CD4-positive, alpha-beta T cell treated with Interferon gamma for 1 hour (primary cell): ENCODE measurements around the gene CDIP1.
"Not testable (repeated sequence)": the region's sequence is repeated elsewhere in the genome, so short reads cannot be mapped to it uniquely, and the experiment has no call there.

Source experiments
- DNase-seq: peaks from one replicate; pipeline ENCODE4 v3.0.0-alpha.2; 2020

Gene CDIP1

DNA sequence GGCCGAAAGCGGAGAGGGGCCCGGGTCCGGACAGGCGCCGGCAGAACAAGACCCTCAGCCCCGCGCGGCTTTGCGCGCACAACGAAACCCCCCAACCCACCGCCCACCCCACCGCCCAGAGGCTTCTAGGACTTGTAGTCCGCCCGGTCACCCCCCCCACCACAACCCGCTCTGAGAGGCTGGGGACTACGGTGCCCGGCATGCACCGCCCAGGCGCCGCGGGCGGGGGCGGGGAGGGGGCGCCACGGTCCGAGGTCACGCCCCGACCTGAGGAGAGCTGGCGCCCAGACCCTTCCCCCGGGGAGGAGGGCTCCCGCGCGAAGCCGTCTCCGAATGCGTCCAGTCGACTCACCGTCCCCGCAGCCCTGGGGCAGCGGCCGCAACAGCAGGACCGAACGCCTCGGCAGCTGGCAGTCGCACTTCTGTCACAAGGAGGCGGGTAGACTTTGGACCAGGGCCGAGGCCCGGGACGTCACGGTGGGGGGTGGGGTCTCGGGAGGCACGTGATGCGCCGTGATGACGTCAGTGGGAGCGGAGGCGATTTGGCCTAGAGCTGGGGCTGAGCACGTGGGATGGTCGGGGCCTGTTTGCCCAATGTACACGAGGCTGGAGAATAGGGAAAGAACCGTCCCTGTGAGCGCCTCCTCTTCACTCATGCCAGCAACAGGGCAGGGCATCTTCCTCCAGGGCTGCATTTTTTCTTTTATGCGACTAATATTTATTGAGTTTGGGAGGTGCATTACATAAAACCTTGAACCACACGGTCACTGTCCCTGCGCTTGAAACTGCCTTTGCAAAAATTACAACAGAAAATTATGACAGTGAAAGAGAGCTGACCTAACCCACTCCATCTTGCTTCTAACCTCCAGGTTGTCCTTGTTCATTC, at the start of gene CDIP1:
Gene CDIP1 (minus strand): TSS at position 424 of the 886 bp plus-strand sequence. CDS start 24,643 bp downstream, outside the sequence.
- DNase-seq: peak; percentile 96

DNA sequence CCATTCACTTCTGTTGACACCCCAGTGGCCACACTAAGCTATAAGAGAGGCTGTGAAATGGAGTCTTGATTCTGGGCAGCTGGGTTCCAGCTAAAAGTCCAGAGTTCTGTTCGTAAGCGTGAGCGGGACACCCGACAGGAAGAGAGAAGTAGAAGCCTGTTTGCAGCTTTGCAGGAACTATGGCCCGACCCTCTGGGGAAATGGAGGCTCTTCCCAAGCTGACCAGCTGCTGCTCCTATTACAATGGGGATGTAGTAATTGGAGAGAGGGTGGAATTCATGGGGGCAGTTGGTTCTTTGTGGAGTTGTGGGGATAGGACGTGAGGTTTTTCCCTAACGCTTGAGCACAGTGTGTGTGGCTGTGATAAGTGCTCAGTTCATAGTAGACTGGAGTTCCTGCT, 47.7 kb upstream of the CDIP1 start:
- DNase-seq: no peak

DNA sequence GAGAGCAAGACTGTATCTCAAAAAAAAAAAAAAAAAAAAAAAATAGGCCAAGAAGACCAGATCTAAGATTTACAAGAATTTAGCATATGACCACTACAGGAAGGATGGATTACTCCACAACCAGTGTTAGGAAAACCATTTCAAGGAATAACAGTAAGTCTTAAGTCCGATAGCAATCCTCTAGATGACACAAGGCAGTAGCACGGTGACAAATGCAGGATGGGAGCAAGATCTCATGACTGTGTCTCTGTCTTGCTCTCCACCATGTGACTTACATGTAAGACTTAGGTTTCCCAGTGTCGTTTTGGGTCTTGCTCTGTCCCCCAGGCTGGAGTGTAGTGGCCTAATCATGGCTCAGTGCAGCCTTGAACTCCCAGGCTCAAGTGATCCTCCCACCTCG, 45.3 kb upstream of the CDIP1 start:
- no peak for DNase-seq

DNA sequence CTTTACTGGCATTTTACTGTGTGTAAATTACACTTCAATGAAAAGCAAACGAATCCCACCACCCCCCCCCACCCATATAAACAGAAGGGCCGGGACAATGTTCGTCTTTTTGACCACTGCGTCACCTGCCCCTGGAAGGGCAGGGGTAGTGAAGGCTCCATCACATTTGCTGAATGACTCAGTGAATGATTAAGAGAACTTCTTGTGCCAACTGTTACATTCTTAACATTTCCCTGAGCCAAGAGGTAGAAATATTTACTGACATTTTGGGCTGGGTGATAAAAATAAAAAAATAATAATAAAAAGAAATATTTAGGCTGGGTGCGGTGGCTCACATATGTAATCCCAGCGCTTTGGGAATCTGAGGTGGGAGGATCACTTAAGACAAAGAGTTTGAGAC, 41.7 kb upstream of the CDIP1 start:
- no peak for DNase-seq

DNA sequence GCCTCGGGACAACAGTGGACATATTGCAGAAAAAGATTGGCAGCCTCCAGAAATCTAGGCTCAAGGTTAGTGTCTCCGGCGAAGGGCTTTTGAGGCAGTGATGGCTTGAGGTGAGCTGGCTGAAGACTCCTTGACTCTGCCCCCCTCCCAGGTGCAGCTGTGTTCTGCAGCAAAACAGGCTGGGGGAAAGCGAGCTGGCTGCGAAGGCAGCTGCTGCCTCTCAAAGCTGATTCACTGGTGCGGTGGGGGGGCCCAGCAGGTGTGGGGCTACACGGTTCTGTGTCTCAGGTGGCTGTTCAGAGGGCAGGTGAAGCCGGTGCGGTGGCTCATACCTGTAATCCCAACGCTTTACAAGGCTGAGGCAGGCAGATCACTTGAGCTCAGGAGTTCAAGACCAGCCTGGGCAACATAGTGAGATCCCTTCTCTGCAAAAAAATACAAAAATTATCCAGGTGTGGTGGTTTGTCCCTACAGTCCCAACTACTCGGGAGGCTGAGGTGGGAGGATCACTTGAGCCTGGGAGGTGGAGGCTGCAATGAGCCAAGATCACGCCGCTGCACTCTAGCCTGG, 40.5 kb upstream of the CDIP1 start:
- no peak for DNase-seq

DNA sequence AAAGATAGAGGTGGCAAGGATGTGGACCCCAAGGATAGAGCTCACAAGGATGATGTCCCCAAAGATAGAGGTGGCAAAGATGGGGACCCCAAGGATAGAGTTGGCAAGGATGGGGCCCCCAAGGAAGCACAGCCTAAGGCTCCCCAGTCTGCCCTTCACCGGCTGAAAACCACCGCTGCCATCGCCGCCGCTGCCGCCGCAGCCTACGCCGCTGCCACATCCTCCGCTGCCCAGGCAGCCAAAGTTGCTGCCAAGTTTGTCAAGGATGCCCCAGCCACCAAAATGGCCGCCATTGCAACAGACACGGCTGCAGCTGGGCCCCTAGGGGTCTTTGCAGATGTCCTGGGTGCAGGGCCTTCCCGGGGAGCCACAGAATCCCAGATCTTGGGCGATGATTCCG, 37.4 kb upstream of the CDIP1 start:
- no peak for DNase-seq

DNA sequence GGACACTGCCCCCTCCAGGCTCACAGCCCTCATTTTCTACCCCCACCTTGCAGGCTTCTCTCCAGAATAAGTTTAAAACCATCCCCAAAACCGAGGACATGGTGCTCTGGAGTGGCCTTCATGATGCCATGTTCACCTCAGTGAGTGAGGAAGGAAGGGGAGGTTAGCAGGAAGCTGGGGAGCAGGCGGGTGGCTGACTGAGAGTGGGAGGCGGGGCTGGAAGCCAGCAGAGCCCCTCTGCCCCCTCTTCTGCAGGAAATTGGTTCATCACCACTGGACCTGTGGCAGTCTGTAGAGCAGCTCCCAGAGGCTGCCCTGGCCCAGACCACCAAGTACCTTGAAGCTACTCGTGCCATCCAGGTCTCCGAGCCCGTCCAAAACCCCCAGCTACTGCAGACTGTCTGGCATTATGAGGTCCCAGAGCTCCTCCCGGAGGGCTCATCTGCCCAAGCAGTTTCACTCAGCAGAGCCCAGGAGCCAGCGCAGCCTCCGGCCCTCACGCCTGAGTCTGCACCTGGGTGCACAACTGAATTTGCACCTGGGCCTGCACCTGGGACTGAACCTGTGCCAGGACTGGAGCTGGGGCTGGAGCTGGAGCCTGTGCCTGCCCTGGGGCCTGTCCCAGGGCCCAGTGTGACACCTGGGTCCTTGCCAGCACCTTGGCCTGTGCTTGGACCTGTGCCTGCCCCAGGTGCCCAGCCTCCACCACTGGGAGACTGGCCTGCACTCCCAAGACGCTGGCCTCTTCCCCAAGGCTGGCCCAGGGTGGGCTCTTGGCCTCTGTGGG, 36.5 kb upstream of the CDIP1 start:
- no peak for DNase-seq

DNA sequence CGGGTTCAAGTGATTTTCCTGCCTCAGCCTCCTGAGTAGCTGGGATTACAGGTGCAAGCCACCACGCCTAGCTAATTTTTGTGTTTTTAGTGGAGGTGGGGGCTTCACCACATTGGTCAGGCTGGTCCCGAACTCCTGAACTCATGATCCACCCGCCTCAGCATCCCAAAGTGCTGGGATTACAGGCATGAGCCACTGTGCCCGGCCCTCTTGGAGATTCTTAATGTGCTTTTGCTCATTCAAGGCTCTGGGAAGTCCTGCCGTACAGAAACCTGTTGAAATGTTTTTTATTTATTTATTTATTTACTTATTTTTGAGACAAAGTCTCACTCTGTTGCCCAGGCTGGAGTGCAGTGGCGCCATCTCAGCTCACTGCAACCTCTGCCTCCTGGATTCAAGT, 35.4 kb upstream of the CDIP1 start:
- DNase-seq: not testable (repeated sequence)

DNA sequence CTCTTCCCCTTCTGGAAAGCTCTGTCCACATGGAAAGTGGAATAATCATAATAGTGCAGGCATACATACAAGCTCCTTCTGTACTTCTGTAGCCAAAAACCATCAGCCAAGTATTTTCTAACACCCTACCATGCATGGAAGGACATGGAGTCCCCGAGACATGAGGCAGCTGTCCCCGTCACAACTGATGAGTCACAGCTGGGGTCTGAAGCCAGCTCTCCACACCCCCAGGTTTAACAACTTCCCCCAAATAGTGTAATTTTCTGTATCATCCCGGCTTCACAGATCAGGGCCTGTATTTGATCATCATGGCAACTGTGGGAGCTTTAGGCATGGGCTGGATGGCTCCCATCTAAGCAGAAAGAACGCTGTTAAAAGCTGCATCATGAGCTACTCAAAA, 34.1 kb upstream of the CDIP1 start:
- DNase-seq: no peak

DNA sequence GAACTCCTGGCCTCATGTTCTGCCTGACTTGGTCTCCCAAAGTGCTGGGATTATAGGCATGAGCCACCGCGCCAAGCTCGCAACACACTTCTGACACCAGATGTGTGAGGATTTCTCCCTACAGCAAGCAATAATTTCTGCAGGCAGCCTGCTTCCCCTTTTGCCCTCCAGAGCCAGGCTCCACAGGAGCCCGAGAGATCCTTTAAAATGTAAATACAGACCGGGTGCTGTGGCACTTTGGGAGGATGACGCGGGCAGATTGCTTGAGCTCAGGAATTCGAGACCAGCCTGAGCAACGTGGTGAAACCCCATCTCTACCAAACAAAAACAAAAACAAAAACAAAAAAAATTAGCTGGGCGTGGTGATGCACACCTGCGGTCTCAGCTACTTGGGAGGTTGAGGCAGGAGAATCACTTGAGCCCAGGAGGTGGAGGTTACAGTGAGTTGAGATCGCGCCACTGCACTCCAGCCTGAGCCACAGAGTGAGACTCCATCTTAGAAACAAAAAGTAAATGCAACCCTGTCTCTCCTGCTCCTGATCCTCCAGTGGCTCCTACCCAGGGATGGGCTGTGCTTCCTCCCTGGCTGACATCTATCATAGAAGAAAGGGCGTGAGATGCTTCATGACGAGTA, 32.2 kb upstream of the CDIP1 start:
- DNase-seq: no peak

DNA sequence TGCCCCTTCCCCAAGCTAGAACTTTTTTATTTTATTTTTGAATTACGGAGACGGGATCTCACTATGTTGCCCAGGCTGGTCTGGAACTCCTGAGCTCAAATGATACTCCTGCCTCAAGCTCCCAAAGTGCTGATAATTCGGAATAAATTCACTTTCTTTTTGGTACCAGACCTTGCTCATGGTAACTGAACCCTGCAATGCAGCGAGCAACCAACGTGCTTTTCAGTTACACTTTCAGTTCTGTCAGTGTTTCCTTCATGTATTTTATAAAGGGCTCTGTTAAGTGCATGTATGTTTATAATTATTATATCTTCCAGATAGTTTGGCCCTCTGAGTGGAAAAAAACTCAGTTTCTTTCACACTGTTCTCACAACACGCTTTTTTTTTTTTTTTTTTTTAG, 31.5 kb upstream of the CDIP1 start:
- DNase-seq: no peak

DNA sequence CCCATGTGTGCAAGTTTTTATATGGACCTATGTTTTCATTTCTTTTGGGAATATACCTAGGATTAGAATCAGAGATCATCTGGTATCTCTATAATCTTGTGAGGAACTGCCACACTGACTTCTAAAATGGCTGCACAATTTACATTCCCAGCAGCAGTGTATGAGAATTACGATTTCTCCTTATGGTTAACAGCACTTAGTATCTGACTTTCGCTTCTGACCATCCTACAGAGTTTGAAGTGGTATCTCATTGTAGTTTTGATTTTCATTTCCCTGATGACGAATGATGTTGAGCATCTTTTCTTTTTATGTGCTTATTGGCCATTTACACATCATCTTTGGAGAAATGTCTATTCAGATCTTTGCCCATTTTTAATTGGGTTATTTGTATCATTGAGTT, 27.6 kb upstream of the CDIP1 start:
- DNase-seq: no peak

DNA sequence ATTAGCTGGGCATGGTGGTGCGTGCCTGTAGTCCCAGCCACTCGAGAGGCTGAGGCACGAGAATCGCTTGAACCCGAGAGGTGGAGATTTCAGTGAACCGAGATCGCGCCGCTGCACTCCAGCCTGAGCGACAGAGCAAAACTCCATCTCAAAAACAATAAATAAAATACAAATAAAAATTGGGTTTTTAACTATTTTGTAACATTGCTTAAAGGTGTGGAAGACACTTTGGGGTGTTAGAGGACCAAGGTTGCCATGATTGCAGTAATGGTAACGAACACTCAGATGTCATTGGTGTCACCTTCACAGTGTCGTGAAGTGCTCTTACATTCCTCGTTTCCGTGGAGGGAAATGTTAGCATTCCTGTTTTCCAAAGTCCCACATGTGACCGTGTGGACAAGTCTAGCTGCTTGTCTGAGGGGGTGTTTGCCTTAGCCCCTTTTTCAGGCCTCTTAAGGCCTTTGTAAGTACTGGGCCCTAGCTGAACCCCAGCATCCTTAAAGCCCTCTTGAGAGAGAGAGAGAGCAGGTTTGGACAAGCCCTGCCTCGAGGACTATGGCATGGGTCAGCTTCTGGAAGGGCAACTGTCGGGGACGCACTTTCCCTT, 26.2 kb upstream of the CDIP1 start:
- no peak for DNase-seq

DNA sequence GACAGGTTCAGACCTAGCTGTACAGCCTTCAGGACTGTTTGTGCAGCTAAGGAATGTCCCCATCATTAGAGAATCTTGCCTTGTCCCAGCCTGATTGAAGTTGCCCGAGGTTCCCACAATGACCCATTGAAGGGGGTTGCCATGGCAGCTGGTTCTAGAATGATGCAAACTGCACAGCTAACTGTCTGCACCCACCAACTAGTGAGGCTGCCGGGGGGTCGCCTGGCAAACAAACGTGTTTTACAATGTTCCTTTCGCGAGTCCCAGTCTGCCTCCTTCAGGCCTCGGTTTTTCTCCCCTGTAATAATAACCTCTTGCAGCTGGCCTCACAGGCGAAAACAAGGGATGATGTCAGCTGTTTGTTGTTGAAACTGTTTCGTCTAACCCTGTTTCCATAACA, 23.0 kb upstream of the CDIP1 start:
- DNase-seq: no peak

DNA sequence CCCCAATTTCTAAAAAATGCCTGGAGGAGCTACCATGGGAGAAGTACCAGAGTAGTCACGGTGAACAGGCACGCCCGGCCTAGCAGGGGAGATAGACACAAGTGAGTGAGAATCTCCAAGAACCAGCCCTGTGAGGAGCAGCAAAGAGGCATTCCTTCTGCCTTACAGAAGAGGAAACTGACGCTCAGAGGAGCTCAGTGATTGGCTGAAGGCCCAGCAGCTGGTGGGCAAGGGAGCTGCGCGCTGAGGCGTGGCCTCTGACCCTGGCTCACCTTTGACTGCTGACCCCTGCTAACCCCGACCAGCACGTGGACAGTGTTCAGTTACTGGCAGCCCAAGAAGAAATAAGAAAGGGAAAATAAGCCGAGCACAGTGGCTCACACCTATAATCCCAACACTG, 19.4 kb upstream of the CDIP1 start:
- no peak for DNase-seq

DNA sequence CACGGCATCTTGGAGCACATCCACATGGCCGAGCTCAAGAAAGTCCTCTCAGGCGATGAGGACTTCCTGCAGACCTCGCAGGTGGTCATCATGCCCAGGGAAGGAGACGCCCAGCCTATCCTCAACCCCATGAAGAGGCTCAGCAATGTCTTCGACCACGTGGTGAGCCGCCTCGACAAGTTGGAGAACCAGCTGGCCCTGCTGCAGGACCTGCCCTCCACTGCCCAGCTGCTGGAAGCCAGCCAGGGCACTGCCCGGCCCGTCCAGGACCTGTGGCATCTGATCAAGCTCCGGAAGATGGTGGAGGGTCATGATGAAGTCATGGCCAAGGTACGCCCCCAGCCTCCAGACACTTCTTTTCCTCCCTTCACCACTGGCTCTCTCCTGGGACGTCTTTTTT, 18.0 kb upstream of the CDIP1 start:
- no peak for DNase-seq

DNA sequence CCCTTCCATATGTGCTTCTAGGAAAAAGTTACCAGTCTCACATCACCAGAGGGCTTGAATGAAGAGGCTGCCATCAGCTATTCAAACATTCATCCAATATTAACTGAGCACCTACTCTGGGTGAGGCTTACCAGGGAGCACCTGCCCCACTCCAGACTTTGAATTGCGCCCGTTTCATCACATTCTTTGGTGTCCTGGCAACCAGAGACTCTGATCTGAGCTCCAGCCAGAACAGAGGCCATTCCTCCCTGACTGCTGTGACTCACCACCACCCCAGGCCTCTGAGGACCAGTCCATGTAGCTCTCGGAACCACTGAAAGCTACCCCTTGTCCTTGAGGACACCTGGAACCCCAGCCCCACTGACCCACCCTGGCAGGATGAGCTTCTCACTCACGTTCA, 17.5 kb upstream of the CDIP1 start, which contains the start of gene C16orf96:
Gene C16orf96 (plus strand): TSS at position 229 of the 400 bp plus-strand sequence. CDS start 150 bp downstream, at position 379.
- no peak for DNase-seq

DNA sequence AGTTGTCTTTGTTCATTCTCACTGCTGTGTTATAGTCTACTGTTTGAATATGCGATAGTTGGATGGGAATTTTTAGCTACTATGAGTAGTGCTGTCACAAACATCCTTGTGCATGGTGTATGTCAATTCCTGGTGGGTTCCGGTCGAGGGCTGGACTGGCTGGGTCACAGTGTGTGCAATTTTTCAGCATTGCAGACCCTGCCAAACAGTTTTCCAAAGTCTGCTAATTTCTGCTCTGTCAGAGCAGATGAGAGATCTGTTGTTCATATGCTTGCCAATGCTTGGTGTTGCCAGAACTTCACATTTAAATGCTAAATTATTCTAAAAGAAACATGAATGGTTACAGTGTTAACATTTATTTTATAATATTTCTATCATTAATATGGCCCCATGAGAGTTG, 14.0 kb upstream of the CDIP1 start:
- no peak for DNase-seq

DNA sequence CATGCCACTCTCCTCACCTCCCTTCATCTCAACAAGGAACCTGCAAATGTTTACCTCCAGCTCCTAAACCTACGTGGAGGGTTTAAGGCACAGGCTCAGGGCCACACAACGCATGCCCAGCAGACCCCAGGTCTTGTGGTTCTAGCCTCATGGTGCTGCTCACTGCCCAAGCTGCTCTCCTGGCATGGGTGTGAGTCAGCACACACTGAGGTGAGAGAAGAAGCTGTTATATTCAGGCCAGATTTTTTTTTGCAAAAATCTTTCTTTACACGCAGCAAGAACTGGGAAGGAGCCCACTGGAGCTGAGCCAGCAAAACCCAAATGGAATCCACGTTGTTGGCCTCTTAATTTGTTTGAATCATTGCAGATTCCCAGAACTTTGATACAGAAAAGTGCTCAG, 12.0 kb upstream of the CDIP1 start:
- DNase-seq: no peak

DNA sequence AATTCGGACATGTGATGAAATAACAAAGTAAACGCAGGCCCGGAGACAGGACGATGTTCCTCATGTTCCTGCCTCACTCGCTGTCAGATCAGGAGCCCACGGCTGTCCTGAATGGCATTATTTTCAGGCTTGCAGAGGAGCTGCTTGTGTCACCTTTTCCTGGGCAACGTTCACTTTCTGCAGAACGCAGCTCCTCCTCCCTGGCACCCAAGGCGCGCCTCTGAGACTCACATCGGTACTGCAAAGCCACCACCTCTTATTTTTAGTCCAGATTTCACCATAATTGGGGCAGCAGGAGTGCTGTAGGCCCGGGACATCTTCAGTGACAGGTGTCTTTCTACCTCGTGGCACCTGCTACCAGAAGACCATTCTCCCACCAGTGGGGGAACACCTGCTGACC, 9.6 kb upstream of the CDIP1 start:
- DNase-seq: no peak

DNA sequence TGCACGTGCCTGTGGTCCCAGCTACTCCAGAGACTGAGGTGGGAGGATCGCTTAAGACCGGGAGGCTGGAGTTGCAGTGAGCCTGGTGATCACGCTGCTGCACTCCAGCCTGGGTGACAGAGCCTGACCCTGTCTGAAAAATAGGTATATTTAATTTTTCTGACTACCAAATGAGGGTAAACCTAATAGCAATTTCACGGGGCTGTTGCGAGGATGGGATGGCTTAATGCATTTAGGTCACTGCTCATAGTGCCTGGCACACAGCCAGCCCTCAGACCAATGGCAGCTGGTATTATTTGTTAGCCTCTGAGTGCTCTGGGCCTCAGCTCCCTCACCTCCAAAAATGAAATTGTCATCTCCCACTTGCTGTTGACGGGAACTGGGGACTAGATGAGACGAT, 5.9 kb upstream of the CDIP1 start:
- no peak for DNase-seq

DNA sequence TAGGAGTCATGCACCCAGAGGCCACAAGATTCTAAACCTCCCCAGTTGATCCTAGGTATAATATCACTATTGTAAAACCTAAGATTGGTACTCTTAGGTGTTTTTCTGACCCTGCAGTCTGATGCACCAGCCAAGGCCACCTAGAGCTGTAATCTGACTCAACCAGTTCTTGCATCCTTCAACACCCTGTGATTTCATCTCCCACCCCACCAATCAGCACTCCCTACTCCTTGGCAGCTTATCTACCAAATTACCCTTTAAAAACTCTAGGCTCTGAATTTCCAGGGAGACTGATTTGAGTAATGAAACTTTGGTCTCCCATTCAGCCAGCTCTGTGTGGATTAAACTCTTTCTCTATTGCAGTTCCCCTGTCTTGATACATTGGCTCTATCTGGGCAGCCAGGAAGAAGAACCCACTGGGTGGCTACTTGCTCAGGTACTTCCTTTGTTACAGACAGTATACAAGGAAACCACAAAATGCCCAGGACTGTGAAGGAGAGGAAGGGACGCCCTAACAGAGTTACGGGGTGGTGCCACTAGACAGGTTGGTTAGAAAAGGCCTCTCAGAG, 1.2 kb upstream of the CDIP1 start:
- no peak for DNase-seq
